NT2/D1 (cell line): ENCODE results near the gene COQ2.

Source experiments
- SUZ12 ChIP-seq: IDR thresholded peaks from 2 replicates; pipeline ENCODE4 v1.6.1; 2011; ENCODE audit not compliant: insufficient read length, insufficient read depth; ENCODE audit errors: extremely low read depth
- YY1 ChIP-seq: IDR thresholded peaks from 2 replicates; pipeline ENCODE4 v1.6.1; 2011; ENCODE audit not compliant: insufficient read length, insufficient read depth

GRCh38 chr4:83315341-83315870 is 30.8 kb upstream of the COQ2 start:
- TF ChIP-seq SUZ12 (no peak), YY1 (no peak)
